ENCODE results near the gene ITGB7.
"Not testable (repeated sequence)": the region's sequence is repeated elsewhere in the genome, so short reads cannot be mapped to it uniquely, and the experiment has no call there.

The ITGB7 gene

DNA sequence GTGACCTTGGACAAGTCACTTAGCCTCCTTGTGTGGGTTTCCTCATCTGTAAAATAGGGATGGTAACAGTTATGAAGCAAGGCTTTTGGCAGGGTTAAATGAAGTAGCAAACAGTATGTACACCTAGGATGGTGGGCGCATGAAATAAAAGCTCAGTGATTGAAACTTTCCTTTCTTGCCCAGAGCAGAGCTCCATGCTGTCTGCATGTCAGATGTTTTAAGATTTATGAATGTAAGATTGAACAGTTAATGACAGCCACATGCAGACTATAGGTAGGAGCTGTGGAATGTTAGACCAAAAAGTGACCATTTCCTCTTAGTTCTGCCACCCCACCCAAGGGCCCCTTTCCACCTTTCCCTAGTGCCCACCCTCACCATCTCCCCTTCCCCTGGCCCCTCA lies 12.1 kb downstream of the ITGB7 start:
- DNase-seq: no peak

DNA sequence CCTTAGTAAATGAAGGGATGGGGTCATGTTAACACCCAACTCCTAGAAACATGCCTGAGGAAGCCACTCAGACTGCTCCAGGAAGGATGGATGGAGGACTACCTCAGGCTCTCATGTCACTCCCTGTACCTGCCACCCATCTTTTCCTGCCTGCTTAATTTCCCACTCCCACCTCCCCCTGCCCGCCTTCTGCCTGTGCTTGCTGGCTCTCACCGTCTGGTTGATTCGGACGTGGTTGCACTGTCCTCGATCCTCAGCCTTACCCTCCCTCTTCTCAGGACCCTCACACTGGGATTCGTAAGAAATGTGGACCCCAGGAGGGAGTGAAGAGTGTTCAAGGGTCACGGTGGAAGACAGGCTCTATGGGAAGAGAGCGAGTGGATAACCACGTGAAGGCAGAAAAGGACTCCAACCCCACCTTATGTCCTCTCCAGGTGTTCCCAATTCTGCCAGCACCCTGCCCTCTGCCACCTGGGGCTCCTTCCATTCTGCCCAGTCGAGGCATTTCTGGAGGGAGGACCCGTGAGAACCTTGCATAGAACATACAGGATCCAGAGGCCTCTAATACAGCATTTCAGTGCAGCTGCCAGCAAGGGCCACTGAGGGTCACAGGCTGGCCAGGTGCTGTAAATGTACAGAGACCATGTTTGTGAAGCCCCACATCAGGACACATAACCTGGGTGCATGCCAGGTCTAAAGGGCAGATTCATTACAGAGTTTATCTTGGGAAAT lies 12.9 kb downstream of the ITGB7 start:
- no peak for DNase-seq

- no peak for DNase-seq
These were observed 14.0 kb downstream of the ITGB7 start for GRCh38 chr12:53193040-53193439.

DNA sequence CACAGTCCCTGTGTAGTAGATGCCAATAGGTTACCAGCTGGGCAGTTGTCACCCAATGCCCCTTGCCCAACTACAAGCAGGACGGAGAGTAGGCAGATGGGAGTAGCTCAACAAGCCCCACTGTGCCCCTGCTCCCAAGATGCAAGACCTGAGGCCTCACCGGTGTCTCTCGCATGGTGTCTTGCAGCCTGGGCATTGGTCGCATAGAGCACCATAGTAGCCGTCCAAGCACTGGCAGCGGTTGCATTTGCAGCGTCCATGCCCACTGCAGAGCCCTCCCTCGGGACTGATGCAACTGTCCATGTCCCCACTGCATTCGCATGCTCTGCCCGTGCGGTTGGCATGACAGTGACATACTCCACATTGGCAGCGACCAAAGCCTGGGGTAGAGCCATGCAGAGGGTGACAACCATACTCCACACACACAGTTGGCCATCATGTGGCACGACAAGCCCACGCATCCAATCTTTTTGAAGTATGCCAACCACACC lies 14.5 kb downstream of the ITGB7 start:
- DNase-seq: no peak

DNA sequence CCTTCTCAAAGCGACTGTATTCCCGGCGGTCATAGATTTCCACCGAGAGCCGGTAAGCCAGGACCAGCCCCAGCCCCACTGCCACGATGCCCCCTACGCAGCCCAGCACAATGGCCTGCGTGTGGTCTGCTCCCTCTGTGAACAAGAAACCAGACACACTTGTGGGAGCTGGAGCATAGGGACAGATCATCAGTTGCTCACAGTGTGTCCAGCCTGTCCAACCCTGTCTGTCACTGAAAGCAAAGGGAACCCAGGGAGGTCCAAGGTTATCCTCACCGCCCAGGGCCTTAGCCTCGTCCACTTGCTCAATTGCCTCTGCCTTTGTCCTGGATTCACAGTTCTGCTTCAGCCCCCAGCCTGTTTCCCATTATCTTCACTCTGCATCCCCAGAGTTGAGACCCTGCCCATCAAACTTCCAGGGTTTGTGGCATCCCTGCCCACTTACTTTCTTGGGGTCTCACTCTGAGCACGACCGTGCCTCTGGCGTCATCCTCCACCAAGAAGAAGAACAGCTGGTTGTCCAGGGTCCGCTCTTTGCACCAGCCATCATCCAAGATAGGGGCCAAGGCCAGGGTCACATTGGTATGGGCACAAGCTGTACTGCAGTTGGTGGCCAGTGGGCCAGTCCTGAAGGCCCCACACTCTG lies 15.0 kb downstream of the ITGB7 start:
- DNase-seq: no peak

GRCh38 chr12:53191096-53191884 lies 15.8 kb downstream of the ITGB7 start:
- no peak for DNase-seq

DNA sequence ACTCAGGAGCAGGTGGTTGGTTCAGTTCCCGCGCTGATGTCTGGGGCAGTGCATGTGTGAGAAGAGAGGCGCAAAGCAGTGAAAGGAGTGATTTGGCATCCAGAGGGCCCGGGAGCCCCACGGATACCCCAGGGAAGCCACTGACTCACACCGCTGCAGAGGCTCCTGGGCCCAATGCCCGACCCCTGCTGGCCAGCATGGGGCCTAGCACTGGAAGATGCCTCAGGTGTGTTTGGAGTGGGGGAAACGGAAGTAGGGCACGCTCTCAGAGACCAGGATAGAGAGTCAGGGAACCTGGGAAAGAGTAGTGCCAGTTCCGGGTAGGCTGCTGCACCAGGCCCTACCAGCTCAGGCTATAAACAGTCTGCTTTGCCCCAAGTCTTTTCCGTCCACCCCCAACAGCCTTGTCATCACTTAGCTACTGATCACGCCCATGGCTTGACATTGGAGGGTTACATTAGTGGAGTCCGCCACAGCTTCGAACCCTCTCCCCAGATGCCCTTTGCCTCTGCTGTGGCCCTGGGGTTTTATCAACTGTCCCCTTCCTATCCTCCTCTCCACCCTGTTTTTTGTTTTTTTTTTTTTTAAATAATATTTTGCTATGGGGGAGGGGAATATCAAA lies 16.8 kb downstream of the ITGB7 start:
- peak in 1 of 2 experiments; percentile 24 for DNase-seq

GRCh38 chr12:53187145-53187899 lies 19.7 kb downstream of the ITGB7 start:
- no peak for DNase-seq

DNA sequence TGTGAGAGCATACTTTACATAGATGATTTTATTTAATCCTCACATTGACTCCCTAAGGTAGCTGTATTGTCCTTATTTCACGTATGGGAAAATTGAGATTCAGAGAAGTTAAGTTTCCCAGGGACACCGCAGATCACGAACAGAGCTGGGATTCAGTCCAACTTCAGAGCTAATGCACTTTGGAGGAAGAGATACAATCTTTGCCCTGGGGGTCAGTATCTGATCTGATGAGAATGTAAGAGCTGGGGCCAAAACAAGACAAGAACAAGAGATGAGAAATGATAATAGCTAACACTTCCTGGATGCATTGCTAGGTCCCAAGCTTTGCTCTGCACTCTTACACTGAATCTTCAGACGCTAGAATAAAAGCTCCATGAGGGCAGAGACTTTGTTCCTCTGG lies 20.3 kb downstream of the ITGB7 start:
- no peak for DNase-seq

DNA sequence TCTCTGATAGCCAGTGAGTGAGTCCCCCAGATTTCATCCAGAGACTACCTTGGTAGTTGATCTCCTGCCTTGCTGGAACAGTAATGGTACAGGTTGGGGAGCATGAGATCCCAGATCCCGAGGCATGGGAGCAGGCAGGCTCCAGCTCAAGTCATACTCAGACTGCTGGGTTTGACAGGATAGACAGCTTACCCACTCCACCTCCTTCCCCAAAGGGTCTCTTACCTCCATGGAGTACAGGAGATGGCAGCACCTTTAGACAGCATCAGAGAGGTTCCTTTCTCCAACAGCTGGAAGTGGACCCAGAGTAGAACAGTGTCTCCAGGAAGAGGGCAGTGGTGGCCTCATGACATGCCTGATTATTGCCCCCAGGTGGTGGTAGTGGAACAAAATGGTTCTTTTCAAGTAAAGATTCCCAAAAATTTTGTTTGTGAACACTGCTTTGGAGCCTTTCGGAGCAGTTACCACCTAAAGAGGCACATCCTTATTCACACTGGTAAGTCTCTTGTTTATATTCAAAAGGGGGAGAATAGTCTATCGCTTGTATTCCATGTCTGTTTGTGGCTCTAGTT lies 21.4 kb downstream of the ITGB7 start:
- no peak for DNase-seq

GRCh38 chr12:53184828-53185227 lies 22.2 kb downstream of the ITGB7 start:
- DNase-seq: no peak

GRCh38 chr12:53182903-53183302 lies 24.1 kb downstream of the ITGB7 start:
- no peak for DNase-seq

DNA sequence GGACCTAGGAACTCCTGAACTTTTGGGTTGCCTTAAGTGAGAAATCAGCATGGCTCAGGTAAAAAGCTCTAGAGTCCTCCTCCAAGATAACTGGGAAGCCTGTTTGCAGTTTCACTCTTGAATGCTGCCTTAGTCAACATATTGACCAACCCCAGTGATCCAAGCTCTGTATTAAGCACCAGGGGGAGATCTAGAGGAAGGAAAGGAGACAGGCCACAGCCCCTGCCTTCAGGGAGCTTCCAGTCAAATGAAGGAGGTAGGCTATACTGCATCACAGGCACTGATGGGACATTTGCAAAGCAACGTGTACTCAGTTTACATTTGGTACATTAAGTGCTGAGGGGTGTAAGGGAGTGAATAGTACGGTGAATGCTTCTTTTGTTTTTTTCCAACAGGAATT lies 25.1 kb downstream of the ITGB7 start:
- no peak for DNase-seq

DNA sequence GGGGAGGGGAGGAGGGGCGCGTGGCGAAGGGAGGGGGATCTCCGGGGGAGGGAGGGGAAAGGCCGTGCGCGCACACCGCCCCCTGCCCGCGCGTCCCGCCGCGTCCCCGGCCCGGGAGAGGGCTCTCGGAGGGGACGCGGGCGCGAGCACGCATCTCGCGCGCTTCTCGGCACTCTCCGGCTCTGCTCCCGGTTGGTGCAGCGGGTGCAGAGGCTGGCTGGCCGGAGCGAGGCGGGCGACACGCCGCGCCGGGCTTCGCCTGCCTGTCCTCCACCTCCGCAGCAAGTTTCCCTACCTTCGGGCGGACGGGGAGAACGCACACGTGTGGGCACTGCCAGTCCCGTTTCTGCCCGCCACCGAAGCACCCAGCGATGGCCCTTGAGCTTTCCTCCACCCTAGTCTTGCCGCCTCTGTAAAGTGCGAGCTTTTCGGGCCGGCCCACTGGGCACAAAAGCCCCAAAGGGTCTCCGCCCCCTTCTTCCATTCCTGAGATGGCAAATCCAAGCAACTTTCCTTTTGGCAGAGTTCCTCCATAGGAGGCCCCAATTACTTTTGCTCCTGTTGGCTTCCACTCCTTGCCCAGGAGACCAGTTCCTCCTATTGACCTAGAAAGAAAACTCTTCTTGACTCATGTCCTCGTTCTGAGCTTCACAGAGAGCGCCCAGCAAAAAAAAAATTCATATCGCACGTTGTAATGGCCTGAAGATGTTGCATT lies 26.0 kb downstream of the ITGB7 start:
- peak; percentile 69 to 87 for DNase-seq

- DNase-seq: peak; percentile 89 to 97
These were observed 26.7 kb downstream of the ITGB7 start, which contains the start of the genes CSAD and ZNF740 for GRCh38 chr12:53180220-53180930. TSS of gene CSAD (minus strand) at chr12:53180925. CDS start at chr12:53173470, 7,455 bp downstream. TSS of gene ZNF740 (plus strand) at chr12:53180722. CDS start at chr12:53181984, 1,262 bp downstream.

- DNase-seq: peak in 1 of 2 experiments; percentile 60
These were observed 27.3 kb downstream of the ITGB7 start for GRCh38 chr12:53179687-53180219.

DNA sequence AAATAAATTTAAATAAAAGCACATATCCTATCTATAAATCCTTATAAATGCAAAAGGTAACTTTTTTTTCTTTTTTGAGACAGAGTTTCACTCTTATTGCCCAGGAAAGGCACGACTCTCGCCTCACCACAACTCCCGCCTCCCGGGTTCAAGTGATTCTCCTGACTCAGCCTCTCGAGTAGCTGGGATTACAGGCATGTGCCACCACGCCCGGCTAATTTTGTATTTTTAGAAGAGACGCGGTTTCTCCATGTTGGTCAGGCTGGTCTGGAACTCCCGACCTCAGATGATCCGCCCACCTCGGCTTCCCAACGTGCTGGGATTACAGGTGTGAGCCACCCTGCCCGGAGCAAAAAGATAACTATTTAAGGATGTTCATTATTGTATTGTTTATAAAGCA lies 28.2 kb downstream of the ITGB7 start:
- DNase-seq: not testable (repeated sequence)

DNA sequence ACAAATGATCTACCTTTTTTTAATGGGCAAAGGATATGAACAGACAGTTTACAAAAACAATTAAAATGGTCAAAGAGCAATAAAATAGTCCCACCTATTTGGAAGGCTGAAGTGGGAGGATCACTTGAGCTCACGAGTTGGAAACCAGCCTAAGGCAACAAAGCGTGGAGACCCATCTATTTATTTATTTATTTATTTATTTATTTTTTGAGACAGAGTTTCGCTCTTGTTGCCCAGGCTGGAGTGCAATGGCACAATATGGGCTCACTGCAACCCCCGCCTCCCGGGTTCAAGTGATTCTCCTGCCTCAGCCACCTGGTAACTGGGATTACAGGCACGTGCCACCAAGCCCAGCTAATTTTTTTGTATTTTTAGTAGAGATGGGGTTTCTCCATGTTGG lies 29.6 kb downstream of the ITGB7 start:
- not testable (repeated sequence) for DNase-seq

DNA sequence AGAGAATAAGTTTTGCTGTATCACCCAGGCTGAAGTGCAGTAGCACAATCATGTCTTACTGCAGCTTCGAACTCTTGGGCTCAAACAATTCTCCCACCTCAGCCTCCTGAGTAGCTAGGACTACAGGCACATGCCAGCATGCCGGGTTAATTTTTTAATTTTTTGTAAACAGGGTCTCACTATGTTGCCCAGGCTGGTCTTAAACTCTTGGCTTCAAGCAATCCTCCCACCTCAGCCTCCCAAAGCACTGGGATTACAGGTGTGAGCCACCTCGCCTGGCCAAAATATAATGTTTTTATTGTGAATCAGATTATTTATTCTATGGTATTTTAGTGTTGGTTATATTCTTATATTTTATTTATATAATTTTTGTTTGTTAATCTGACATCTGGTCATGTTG lies 30.3 kb downstream of the ITGB7 start:
- no peak for DNase-seq

GRCh38 chr12:53174881-53175491 lies 32.1 kb downstream of the ITGB7 start:
- DNase-seq: peak; percentile 65 to 70

All from NCI-H187 (cell line).